Measurements from ENCODE around the gene FGD2. TPM values are rescaled to one million over a fixed set of nuclear protein-coding genes. Genes with fewer than 3 reads are reported as not detected.

The FGD2 gene
- total and polyA plus RNA-seq, 2 experiments from 2014 or later: 0.13 to 0.14 TPM

DNA sequence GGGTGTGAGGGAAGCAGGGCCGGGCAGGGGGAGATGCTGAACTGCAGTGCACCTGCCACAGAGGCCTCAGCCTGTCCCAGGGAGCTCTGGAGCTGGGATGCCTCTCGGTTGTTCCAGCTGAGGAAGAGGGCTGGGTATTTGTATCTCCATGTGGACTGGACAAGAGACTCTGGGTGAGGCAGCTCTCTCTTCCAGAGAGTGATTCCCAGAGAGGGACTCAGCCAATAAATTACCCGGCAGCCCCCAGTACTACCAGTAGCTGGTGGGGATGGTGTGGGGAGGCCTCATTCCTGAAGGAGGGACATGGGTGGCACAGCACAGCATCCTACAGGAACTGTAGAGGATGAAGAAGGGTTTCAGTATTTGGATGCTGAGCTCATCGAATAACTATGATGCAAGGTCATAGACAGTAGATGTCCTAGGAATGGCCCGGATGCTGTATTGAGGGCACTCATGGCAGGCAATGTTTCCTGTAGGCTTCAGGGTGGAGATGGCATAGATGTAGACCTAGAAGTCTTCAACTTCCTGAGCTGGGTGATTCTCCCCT lies 1.4 kb downstream of the FGD2 start:
- no peaks in the 10 kb centered on the region for H3F3A ChIP-seq (replicated peaks; ENCODE audit: low read depth)
- Mint-ChIP-seq H3K27me3 (ENCODE audit: insufficient read depth, low read depth, poor library complexity) (peaks cover 14% of the 10 kb centered on the region), H3K4me3 (no peak overlapping the region), H3K4me1 (no peaks in the 10 kb centered on the region), H3K9me3 (no peaks in the 10 kb centered on the region), H3K27ac (no peak overlapping the region), H3K36me3 (ENCODE audit: low read depth) (no peaks in the 10 kb centered on the region)
- H3K9me2 ChIP-seq (ENCODE audit: insufficient read depth): no peaks in the 10 kb centered on the region
- TF ChIP-seq, protein P1, sequence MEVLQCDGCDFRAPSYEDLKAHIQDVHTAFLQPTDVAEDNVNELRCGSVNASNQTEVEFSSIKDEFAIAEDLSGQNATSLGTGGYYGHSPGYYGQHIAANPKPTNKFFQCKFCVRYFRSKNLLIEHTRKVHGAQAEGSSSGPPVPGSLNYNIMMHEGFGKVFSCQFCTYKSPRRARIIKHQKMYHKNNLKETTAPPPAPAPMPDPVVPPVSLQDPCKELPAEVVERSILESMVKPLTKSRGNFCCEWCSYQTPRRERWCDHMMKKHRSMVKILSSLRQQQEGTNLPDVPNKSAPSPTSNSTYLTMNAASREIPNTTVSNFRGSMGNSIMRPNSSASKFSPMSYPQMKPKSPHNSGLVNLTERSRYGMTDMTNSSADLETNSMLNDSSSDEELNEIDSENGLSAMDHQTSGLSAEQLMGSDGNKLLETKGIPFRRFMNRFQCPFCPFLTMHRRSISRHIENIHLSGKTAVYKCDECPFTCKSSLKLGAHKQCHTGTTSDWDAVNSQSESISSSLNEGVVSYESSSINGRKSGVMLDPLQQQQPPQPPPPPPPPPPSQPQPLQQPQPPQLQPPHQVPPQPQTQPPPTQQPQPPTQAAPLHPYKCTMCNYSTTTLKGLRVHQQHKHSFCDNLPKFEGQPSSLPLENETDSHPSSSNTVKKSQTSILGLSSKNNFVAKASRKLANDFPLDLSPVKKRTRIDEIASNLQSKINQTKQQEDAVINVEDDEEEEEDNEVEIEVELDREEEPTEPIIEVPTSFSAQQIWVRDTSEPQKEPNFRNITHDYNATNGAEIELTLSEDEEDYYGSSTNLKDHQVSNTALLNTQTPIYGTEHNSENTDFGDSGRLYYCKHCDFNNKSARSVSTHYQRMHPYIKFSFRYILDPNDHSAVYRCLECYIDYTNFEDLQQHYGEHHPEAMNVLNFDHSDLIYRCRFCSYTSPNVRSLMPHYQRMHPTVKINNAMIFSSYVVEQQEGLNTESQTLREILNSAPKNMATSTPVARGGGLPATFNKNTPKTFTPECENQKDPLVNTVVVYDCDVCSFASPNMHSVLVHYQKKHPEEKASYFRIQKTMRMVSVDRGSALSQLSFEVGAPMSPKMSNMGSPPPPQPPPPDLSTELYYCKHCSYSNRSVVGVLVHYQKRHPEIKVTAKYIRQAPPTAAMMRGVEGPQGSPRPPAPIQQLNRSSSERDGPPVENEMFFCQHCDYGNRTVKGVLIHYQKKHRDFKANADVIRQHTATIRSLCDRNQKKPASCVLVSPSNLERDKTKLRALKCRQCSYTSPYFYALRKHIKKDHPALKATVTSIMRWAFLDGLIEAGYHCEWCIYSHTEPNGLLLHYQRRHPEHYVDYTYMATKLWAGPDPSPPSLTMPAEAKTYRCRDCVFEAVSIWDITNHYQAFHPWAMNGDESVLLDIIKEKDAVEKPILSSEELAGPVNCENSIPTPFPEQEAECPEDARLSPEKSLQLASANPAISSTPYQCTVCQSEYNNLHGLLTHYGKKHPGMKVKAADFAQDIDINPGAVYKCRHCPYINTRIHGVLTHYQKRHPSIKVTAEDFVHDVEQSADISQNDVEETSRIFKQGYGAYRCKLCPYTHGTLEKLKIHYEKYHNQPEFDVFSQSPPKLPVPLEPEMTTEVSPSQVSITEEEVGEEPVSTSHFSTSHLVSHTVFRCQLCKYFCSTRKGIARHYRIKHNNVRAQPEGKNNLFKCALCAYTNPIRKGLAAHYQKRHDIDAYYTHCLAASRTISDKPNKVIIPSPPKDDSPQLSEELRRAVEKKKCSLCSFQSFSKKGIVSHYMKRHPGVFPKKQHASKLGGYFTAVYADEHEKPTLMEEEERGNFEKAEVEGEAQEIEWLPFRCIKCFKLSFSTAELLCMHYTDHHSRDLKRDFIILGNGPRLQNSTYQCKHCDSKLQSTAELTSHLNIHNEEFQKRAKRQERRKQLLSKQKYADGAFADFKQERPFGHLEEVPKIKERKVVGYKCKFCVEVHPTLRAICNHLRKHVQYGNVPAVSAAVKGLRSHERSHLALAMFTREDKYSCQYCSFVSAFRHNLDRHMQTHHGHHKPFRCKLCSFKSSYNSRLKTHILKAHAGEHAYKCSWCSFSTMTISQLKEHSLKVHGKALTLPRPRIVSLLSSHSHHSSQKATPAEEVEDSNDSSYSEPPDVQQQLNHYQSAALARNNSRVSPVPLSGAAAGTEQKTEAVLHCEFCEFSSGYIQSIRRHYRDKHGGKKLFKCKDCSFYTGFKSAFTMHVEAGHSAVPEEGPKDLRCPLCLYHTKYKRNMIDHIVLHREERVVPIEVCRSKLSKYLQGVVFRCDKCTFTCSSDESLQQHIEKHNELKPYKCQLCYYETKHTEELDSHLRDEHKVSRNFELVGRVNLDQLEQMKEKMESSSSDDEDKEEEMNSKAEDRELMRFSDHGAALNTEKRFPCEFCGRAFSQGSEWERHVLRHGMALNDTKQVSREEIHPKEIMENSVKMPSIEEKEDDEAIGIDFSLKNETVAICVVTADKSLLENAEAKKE (CRISPR knock-in tag; IDR thresholded peaks at IDR 0.05): no peak
- TF ChIP-seq, protein P2, sequence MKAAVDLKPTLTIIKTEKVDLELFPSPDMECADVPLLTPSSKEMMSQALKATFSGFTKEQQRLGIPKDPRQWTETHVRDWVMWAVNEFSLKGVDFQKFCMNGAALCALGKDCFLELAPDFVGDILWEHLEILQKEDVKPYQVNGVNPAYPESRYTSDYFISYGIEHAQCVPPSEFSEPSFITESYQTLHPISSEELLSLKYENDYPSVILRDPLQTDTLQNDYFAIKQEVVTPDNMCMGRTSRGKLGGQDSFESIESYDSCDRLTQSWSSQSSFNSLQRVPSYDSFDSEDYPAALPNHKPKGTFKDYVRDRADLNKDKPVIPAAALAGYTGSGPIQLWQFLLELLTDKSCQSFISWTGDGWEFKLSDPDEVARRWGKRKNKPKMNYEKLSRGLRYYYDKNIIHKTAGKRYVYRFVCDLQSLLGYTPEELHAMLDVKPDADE (IDR thresholded peaks at IDR 0.05): no peak
- TF ChIP-seq ZNF331 (CRISPR knock-in tag; IDR thresholded peaks at IDR 0.05; ENCODE audit: low read depth): no peak
- H3K36me3 ChIP-seq (ENCODE audit: insufficient read depth): no peaks in the 10 kb centered on the region
- H3K4me1 ChIP-seq (ENCODE audit: insufficient read depth): no peaks in the 10 kb centered on the region
- H3K79me2 ChIP-seq (replicated peaks; ENCODE audit: insufficient read depth): no peaks in the 10 kb centered on the region
- H3K4me3 ChIP-seq: no peak overlapping the region
- no peaks in the 10 kb centered on the region for H4K20me1 ChIP-seq (replicated peaks; ENCODE audit: insufficient read depth)
- DNase-seq (ENCODE audit: low spot score): no peak
- no peak for ATAC-seq
- H2AFZ ChIP-seq: no peak overlapping the region
- no peak overlapping the region for H3K27ac ChIP-seq (ENCODE audit: low read depth)
- no peak overlapping the region for H3K4me2 ChIP-seq
- no peaks in the 10 kb centered on the region for H3K27me3 ChIP-seq (ENCODE audit: insufficient read depth)
